Fibroblast of pulmonary artery (primary cell): Measurements from ENCODE around the gene EPHB1.

Source experiments
- DNase-seq: peaks from one replicate; pipeline ENCODE4 v3.0.0-alpha.2; 2010; ENCODE audit warnings: low read depth
- H3K4me3 ChIP-seq: replicated peaks from 2 replicates; pipeline ENCODE4 v1.5.1; 2011; ENCODE audit warnings: low read depth, mild to moderate bottlenecking, control low read depth, low read length, moderate library complexity
- TF ChIP-seq, protein P1 (sequence below): IDR thresholded peaks from 2 replicates; pipeline ENCODE4 v1.5.1; 2011; ENCODE audit warnings: mild to moderate bottlenecking, control low read depth, low read length, inconsistent platforms; ENCODE audit errors: missing control alignments

The EPHB1 gene

DNA sequence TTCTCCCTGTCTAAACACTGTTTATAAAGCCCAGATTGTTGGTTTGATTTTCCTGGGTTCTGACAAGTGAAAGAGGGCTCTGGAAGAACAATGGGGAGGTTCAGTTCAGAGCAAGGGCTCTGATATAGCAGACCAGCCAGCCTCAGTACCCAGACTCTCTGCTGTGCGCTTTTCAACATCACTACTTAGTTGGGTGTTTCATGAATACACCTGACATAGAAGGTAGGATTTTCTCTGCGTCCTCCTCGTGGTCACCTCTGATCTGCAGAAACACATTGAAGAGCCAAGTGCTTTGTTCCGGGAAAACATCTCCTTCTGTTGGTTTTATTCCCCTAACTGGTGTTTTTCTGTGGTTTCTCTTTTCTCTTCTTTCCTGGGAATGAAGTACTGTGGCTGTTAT lies 99.5 kb downstream of the EPHB1 start:
- DNase-seq: no peak
- no peak overlapping the region for H3K4me3 ChIP-seq
- TF ChIP-seq, protein P1, sequence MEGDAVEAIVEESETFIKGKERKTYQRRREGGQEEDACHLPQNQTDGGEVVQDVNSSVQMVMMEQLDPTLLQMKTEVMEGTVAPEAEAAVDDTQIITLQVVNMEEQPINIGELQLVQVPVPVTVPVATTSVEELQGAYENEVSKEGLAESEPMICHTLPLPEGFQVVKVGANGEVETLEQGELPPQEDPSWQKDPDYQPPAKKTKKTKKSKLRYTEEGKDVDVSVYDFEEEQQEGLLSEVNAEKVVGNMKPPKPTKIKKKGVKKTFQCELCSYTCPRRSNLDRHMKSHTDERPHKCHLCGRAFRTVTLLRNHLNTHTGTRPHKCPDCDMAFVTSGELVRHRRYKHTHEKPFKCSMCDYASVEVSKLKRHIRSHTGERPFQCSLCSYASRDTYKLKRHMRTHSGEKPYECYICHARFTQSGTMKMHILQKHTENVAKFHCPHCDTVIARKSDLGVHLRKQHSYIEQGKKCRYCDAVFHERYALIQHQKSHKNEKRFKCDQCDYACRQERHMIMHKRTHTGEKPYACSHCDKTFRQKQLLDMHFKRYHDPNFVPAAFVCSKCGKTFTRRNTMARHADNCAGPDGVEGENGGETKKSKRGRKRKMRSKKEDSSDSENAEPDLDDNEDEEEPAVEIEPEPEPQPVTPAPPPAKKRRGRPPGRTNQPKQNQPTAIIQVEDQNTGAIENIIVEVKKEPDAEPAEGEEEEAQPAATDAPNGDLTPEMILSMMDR: no peak

DNA sequence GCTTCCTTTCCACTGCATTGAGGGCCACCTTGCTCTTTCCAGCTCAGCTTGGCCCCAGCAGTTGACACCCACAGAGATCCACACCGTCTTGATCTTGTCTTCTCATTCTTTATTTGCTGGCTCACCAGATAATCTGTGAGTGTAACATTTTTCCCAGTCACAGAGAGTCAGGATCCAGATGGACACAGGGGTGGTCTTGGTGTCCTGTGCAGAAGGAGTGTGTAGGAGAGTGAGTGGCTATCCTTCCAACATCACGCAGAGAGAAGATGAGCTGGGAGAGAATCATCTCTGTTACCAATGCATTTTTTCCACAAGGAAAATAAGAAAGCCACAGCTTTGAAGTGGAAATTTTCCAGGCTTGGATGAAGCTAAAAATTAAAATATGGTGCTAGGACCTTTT lies 100.1 kb downstream of the EPHB1 start:
- DNase-seq: no peak
- no peak overlapping the region for H3K4me3 ChIP-seq
- TF ChIP-seq, protein P1: no peak

DNA sequence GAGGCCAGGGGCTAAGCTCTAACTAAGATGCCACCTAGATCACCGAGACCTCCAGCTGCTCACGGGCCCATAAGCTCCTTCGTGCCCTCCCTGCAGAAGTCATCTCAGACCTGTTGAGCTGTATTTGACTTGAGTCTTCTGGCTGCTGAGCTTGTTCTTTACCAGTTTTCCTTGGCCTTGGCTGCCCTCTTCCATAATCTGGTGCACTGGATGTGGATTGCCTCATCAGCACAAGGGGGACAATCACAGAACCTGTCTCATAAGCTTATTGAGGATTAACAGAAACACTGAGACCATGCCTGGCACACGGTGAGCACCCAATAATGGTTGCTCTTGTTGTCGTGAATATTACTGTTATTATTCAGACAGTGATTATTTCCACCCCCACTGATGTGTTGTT lies 101.1 kb downstream of the EPHB1 start:
- DNase-seq: no peak
- TF ChIP-seq, protein P1: no peak
- H3K4me3 ChIP-seq: no peak overlapping the region

DNA sequence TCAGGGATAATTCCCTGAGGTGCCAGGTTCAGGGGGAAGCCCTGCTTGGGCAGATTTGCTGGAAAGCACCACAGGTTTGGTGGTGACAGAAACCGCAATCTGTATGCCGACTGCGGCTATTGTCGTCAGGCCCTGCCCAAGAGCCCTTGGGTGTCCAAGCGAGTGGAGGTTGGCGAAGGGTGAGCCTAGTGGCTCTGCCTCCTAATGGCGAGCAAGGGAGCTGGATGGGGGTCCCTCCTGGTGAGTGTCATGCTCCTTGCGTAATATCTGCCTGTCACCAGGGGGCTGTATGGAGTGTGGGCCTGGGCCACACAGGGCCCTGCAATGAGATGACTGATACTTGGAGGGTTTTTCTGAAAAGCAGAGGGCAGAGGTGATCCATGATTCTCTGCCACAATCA lies 101.6 kb downstream of the EPHB1 start:
- no peak for DNase-seq
- H3K4me3 ChIP-seq: no peak overlapping the region
- TF ChIP-seq, protein P1: no peak

DNA sequence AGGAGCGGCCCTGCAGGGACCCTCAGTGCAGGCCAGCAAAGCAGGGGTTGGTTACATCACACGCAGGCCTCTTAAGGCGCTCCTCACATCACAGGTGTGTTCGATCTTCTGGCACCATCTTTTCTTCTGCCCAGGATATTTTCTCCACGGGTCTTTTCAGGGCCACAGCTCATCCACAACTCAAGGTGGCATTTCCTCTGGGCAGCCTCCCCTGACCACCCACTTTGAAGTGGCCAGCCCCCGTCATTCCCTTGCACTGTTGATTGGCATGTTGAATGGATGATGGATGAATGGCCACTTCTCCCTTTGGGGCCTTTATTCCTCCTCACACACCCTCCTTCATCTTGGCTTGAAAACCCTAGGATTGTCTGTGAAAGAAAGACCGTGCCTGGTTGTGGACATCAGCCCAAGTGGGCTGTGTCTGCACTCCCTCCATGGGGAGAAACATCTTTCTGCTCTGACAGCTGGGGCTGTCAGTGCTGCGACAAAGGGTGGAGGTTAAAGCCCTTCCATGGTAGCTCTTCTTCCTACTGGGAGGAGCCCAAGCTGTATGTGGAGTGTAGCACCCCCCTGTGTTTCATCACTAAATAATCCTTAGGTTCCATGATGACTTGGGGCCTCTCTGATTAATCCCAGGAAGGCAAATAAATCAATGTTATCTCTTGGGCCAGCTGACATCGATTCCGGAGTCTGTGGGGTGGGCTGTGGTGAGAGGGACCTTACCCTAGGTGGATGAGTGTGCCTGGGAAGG lies 102.5 kb downstream of the EPHB1 start:
- DNase-seq: no peak
- TF ChIP-seq, protein P1: no peak

DNA sequence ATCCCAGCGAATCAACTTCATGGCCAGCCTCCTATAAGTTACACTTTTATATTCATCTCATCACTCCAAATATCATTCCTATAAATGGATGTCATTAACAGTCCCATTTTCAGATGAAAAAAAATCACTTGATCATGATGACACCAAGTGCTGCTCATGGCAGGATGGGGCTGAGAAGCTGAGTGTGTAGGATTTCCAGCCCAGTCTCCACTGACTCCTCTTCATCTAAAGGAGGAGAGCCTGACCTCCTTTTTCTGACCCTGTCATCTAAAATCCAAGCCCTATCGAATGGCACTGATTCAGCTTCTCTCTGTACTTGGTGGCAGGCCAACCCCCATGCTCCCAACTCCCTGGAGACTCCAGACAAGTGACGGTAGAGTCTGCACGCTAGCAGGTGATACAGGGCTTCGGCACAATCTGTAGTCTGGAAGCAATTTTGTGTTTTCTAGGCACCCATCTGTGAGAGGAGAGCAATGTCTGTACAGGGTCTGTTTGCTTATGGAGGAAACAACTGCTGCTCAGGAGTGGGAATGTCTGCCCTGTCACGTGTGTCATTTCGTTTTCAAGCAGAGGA lies 103.2 kb downstream of the EPHB1 start:
- H3K4me3 ChIP-seq: no peak overlapping the region
- TF ChIP-seq, protein P1: no peak
- DNase-seq: no peak

More for the DNA sequence above, 102.5 kb downstream of the EPHB1 start:
- H3K4me3 ChIP-seq: no peak overlapping the region

DNA sequence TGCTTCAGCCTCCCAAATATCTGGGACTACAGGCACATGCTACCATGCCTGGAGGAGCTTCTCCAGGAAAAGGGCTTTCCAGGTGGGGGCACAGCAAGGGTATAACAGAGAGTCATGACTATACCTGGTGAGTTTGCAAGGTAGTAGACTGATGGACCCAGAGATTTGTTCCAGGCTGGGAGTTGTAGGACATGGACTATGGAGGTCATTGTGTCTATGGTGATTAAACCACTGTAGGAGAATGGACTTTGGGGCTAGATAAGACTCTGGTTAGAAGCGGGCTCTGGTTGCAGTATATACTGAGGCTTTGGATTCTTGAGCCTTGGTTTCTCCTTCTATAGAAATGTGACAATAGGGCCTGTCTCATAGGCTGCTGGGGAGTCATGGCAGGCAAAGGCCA lies 104.7 kb downstream of the EPHB1 start:
- DNase-seq: no peak
- no peak overlapping the region for H3K4me3 ChIP-seq
- TF ChIP-seq, protein P1: no peak
